AG09309 (cell line): ENCODE data around the gene CLEC17A.

Experiments used
- DNase-seq: peaks from one replicate; pipeline ENCODE4 v3.0.0-alpha.2; 2010; ENCODE audit warnings: low read depth
- H3K4me3 ChIP-seq: 2 replicates; pipeline ENCODE4 v1.5.1; 2011; ENCODE audit warnings: mild to moderate bottlenecking, low read depth, low read length, moderate library complexity; ENCODE audit not compliant: control insufficient read depth
- CTCF ChIP-seq: IDR thresholded peaks from 2 replicates; pipeline ENCODE4 v1.5.1; 2011; ENCODE audit warnings: mild to moderate bottlenecking, low read depth, low read length, inconsistent platforms; ENCODE audit not compliant: insufficient read depth, control insufficient read depth; ENCODE audit errors: missing control alignments

CLEC17A gene

GRCh38 chr19:14565298-14565679 is 17.6 kb upstream of the CLEC17A start:
- no peak for DNase-seq
- no peak overlapping the region for H3K4me3 ChIP-seq
- TF ChIP-seq CTCF: no peak

GRCh38 chr19:14565765-14566711 is 16.8 kb upstream of the CLEC17A start:
- no peak for TF ChIP-seq CTCF
- no peak for DNase-seq
- no peak overlapping the region for H3K4me3 ChIP-seq

GRCh38 chr19:14566712-14567077 is 16.2 kb upstream of the CLEC17A start:
- DNase-seq: no peak
- H3K4me3 ChIP-seq: no peak overlapping the region
- TF ChIP-seq CTCF: no peak

GRCh38 chr19:14567079-14567478 is 15.8 kb upstream of the CLEC17A start:
- no peak overlapping the region for H3K4me3 ChIP-seq
- DNase-seq: no peak
- no peak for TF ChIP-seq CTCF

- peak overlapping the region; percentile 72 for H3K4me3 ChIP-seq
- TF ChIP-seq CTCF: no peak
- DNase-seq: no peak
Measured at GRCh38 chr19:14570864-14571527, 11.9 kb upstream of the CLEC17A start.

GRCh38 chr19:14571695-14572490 is 11.0 kb upstream of the CLEC17A start, which contains the start of gene NDUFB7:
Gene NDUFB7 (minus strand): TSS chr19:14572066. CDS start chr19:14572000, 66 bp downstream.
- peak within 1 kb of the TSS; percentile 72 for H3K4me3 ChIP-seq
- peak; percentile 78 for DNase-seq
- peak; percentile 74 for TF ChIP-seq CTCF
